ENCODE data around the gene MTMR1.

The MTMR1 gene

DNA sequence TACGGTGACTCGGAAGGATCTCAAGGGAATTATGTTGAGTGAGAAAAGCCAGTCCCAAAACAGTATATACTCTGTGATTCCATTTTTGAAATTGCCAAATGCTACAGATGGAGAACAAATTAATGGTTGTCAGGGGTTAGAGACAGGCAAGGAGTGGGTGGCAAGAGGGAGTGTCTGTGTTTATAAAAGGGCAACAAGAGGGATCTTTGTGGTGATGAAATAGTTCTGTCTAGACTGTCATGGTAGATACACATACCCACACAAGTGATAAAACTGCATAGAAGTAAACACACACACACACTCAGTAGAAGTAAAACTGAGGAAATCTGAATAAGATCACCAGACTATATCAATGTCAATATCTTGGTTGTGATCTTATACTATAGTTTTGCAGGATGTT is 112.5 kb downstream of the MTMR1 start:
- no peak for DNase-seq

DNA sequence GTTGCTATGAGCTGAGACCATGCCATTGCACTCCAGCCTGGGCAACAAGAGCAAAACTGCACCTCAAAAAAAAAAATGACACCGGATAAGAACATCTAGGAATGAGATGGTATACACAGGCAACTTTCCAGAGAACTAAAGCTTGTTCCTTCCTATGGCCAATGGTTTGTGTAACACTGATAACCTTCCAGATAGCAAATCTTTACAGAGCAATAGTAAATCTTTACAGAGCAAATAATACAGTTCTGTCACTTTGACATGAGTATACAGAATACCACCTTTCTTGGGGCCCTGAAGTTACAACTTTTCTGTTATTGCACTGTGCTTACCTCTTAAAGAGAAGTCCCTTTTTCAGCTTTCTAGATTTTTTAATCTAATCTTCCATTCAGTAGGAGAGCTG is 113.6 kb downstream of the MTMR1 start:
- DNase-seq: no peak

DNA sequence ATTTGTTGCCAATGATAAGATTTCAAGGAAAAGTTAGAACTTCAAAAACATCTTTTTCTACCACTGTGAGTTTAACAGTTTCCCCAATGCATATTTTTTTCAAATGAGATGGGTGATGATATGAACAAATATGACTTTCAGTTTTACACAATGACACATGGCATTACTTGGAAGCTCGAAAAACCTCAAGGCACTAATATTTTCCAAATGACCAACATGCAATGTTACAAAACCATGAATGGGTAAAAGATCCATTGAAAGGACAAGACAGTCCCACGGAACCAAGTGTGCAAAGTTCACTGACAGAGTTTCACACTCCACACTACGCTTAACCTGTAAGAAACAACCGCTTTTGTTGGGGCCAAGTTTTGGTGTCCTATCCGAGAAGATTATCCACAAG is 120.7 kb downstream of the MTMR1 start:
- no peak for DNase-seq
